Neural progenitor cell (in vitro differentiated cells): Measurements from ENCODE around the gene TAOK1. TPM values are rescaled to one million over a fixed set of nuclear protein-coding genes. Genes with fewer than 3 reads are reported as not detected.

Experiments used
- DNase-seq: peaks from one replicate; pipeline ENCODE4 v3.0.0-alpha.2; 2016; ENCODE audit warnings: low spot score
- H2AFZ ChIP-seq: fragments of 200-600 bp; sonication (generic); replicated peaks from 2 replicates; pipeline ENCODE4 v1.6.1; 2016; ENCODE audit warnings: antibody characterized with exemption
- H3F3A ChIP-seq: fragments of 200-600 bp; sonication (generic); 2 replicates; pipeline ENCODE4 v1.6.1; 2016; ENCODE audit warnings: antibody characterized with exemption, low read depth
- H3K27ac ChIP-seq: fragments of 200-600 bp; sonication (generic); 2 replicates; pipeline ENCODE4 v1.5.1; 2016; ENCODE audit warnings: mild to moderate bottlenecking
- H3K27me3 ChIP-seq: fragments of 200-600 bp; sonication (generic); 2 replicates; pipeline ENCODE4 v1.6.1; 2016; ENCODE audit warnings: mild to moderate bottlenecking, moderate library complexity
- H3K36me3 ChIP-seq: fragments of 200-600 bp; sonication (generic); 2 replicates; pipeline ENCODE4 v1.5.1; 2016
- H3K4me1 ChIP-seq: fragments of 200-600 bp; sonication (generic); 2 replicates; pipeline ENCODE4 v1.6.1; 2016; ENCODE audit warnings: mixed run types
- H3K4me2 ChIP-seq: fragments of 200-600 bp; sonication (generic); 2 replicates; pipeline ENCODE4 v1.6.1; 2016
- H3K4me3 ChIP-seq: fragments of 200-600 bp; sonication (generic); 2 replicates; pipeline ENCODE4 v1.5.1; 2016
- H3K79me2 ChIP-seq: fragments of 200-600 bp; sonication (generic); 2 replicates; pipeline ENCODE4 v1.6.1; 2016; ENCODE audit warnings: low read depth
- H3K9ac ChIP-seq: fragments of 200-600 bp; sonication (generic); 2 replicates; pipeline ENCODE4 v1.6.1; 2016
- H3K9me3 ChIP-seq: fragments of 200-600 bp; sonication (generic); 2 replicates; pipeline ENCODE4 v1.5.1; 2016; ENCODE audit warnings: low read depth
- H4K20me1 ChIP-seq: fragments of 200-600 bp; sonication (generic); 2 replicates; pipeline ENCODE4 v1.6.1; 2016; ENCODE audit warnings: low read depth
- H3K27ac Mint-ChIP-seq: 3 replicates; pipeline ENCODE4 v1.8.0; 2021; ENCODE audit warnings: mixed read lengths
- H3K27me3 Mint-ChIP-seq: 2 replicates; pipeline ENCODE4 v1.8.0; 2022; ENCODE audit warnings: low read depth, mild to moderate bottlenecking, inconsistent platforms, moderate library complexity, mixed read lengths; ENCODE audit not compliant: insufficient read depth
- H3K36me3 Mint-ChIP-seq: 3 replicates; pipeline ENCODE4 v1.8.0; 2021; ENCODE audit warnings: mixed read lengths
- H3K4me1 Mint-ChIP-seq: 3 replicates; pipeline ENCODE4 v1.8.0; 2021; ENCODE audit warnings: mixed read lengths
- H3K4me3 Mint-ChIP-seq: 3 replicates; pipeline ENCODE4 v1.8.0; 2021; ENCODE audit warnings: mild to moderate bottlenecking, moderate library complexity, mixed read lengths
- H3K9me3 Mint-ChIP-seq: 3 replicates; pipeline ENCODE4 v1.8.0; 2020; ENCODE audit warnings: mixed read lengths
- CTCF ChIP-seq: fragments of 200-600 bp; sonication (generic); IDR thresholded peaks from 2 replicates; pipeline ENCODE4 v1.5.1; 2017; ENCODE audit warnings: antibody characterized with exemption, mild to moderate bottlenecking
- EZH2 ChIP-seq: fragments of 200-600 bp; sonication (generic); IDR thresholded peaks from 2 replicates; pipeline ENCODE4 v1.6.1; 2017; ENCODE audit warnings: antibody characterized with exemption, mild to moderate bottlenecking, moderate library complexity
- EZH2phosphoT487 ChIP-seq: fragments of 200-600 bp; sonication (generic); IDR thresholded peaks from 2 replicates; pipeline ENCODE4 v1.6.1; 2017; ENCODE audit warnings: antibody characterized with exemption
- total RNA-seq: library from RNA; depleted of rRNA; stranded (reverse); fragments of >200 nt; gene quantifications from 2 replicates; pipeline ENCODE4 v1.2.3, GENCODE V29; 2015; ENCODE audit warnings: low replicate concordance

The TAOK1 gene
- total RNA-seq, 1 donor from 2014 or later, result 125 TPM

- TF ChIP-seq EZH2phosphoT487 (no peak), CTCF (no peak), EZH2 (no peak)
- peaks cover 32% of the 10 kb centered on the region for H3K4me1 ChIP-seq
- H3K79me2 ChIP-seq, result peaks cover 61% of the 10 kb centered on the region
- H3K27ac Mint-ChIP-seq, result peak overlapping the region; percentile 68
- no peak overlapping the region for H2AFZ ChIP-seq
- no peaks in the 10 kb centered on the region for H3K27me3 ChIP-seq
- H3K9me3 Mint-ChIP-seq, result no peaks in the 10 kb centered on the region
- H3F3A ChIP-seq, result peaks cover 12% of the 10 kb centered on the region
- H3K4me1 Mint-ChIP-seq, result peaks cover 29% of the 10 kb centered on the region
- no peak overlapping the region for H3K4me3 ChIP-seq
- no peaks in the 10 kb centered on the region for H3K9me3 ChIP-seq
- H3K4me2 ChIP-seq, result peak overlapping the region; percentile 60
- peak overlapping the region; percentile 43 for H3K4me3 Mint-ChIP-seq
- H3K27ac ChIP-seq, result no peak overlapping the region
- no peak overlapping the region for H3K9ac ChIP-seq
- peaks cover 4% of the 10 kb centered on the region for H3K36me3 Mint-ChIP-seq
- H4K20me1 ChIP-seq, result peaks cover 79% of the 10 kb centered on the region
- H3K36me3 ChIP-seq, result no peaks in the 10 kb centered on the region
- peaks cover 5% of the 10 kb centered on the region for H3K27me3 Mint-ChIP-seq
- DNase-seq, result no peak
Measured at GRCh38 chr17:29584452-29585079, 194.4 kb downstream of the TAOK1 start.

- Mint-ChIP-seq H3K4me1 (peaks cover 32% of the 10 kb centered on the region), H3K27ac (no peak overlapping the region), H3K9me3 (no peaks in the 10 kb centered on the region), H3K27me3 (peaks cover 5% of the 10 kb centered on the region), H3K36me3 (peaks cover 4% of the 10 kb centered on the region), H3K4me3 (no peak overlapping the region)
- peaks cover 13% of the 10 kb centered on the region for H3F3A ChIP-seq
- TF ChIP-seq EZH2, result no peak
- TF ChIP-seq CTCF, result peak; percentile 38
- H3K4me1 ChIP-seq, result peaks cover 38% of the 10 kb centered on the region
- DNase-seq, result no peak
- peaks cover 73% of the 10 kb centered on the region for H4K20me1 ChIP-seq
- H2AFZ ChIP-seq, result no peak overlapping the region
- no peaks in the 10 kb centered on the region for H3K36me3 ChIP-seq
- H3K4me3 ChIP-seq, result no peak overlapping the region
- H3K9ac ChIP-seq, result no peak overlapping the region
- no peaks in the 10 kb centered on the region for H3K27me3 ChIP-seq
- peak overlapping the region; percentile 60 for H3K4me2 ChIP-seq
- no peak overlapping the region for H3K27ac ChIP-seq
- H3K79me2 ChIP-seq, result peaks cover 61% of the 10 kb centered on the region
- no peaks in the 10 kb centered on the region for H3K9me3 ChIP-seq
Measured at GRCh38 chr17:29585080-29585751, 195.1 kb downstream of the TAOK1 start.

- Histone ChIP-seq H3K4me2 (peak overlapping the region; percentile 90), H3K79me2 (peaks cover 61% of the 10 kb centered on the region), H3K9ac (no peak overlapping the region)
Measured at GRCh38 chr17:29586676-29587469, 196.7 kb downstream of the TAOK1 start.

More at GRCh38 chr17:29586676-29587469, 196.7 kb downstream of the TAOK1 start:
- Histone ChIP-seq H3K27me3 (no peaks in the 10 kb centered on the region), H3K4me3 (peak overlapping the region; percentile 84), H3K27ac (no peak overlapping the region), H2AFZ (no peak overlapping the region), H3K9me3 (no peaks in the 10 kb centered on the region), H3K4me1 (peaks cover 46% of the 10 kb centered on the region), H4K20me1 (peaks cover 64% of the 10 kb centered on the region), H3F3A (peaks cover 14% of the 10 kb centered on the region), H3K36me3 (no peaks in the 10 kb centered on the region)
- H3K27me3 Mint-ChIP-seq, result peaks cover 7% of the 10 kb centered on the region
- peaks cover 41% of the 10 kb centered on the region for H3K4me1 Mint-ChIP-seq
- no peak for TF ChIP-seq EZH2phosphoT487
- TF ChIP-seq EZH2, result no peak
- TF ChIP-seq CTCF, result no peak
- no peak for DNase-seq
- no peak overlapping the region for H3K27ac Mint-ChIP-seq
- no peaks in the 10 kb centered on the region for H3K9me3 Mint-ChIP-seq
- peak overlapping the region; percentile 94 for H3K4me3 Mint-ChIP-seq
- peaks cover 2% of the 10 kb centered on the region for H3K36me3 Mint-ChIP-seq
